Liver (tissue), 9 donors: ENCODE results near the gene TXN2. TPM values are rescaled to one million over a fixed set of nuclear protein-coding genes. Genes with fewer than 3 reads are reported as not detected.

Experiments
- DNase-seq: peaks from one replicate; pipeline ENCODE4 v3.0.0-alpha.2; 2017; ENCODE audit warnings: low spot score
- H3K27ac ChIP-seq, 2 donors: one replicate each; pipeline ENCODE4 v1.7.0; 2013; ENCODE audit warnings: inconsistent platforms in 2 of 2, low read length in 2 of 2, control low read depth in 1 of 2, low read depth in 1 of 2, mild to moderate bottlenecking in 1 of 2
- H3K27me3 ChIP-seq, 4 donors: one replicate each; pipeline versions ENCODE4 v1.6.1 to v1.7.0; 2013; ENCODE audit warnings: low read length in 3 of 4, inconsistent platforms in 1 of 4, mild to moderate bottlenecking in 1 of 4, moderate library complexity in 1 of 4; ENCODE audit not compliant: control insufficient read depth in 4 of 4, insufficient read depth in 4 of 4
- H3K36me3 ChIP-seq, 4 donors: one replicate each; pipeline versions ENCODE4 v1.6.1 to v1.7.0; 2013; ENCODE audit warnings: low read length in 3 of 4, mild to moderate bottlenecking in 3 of 4, low read depth in 1 of 4, moderate library complexity in 1 of 4; ENCODE audit not compliant: control insufficient read depth in 4 of 4, insufficient read depth in 3 of 4
- H3K4me1 ChIP-seq, 4 donors: one replicate each; pipeline versions ENCODE4 v1.6.1 to v1.7.0; 2013; ENCODE audit warnings: low read length in 3 of 4, mild to moderate bottlenecking in 3 of 4, moderate library complexity in 1 of 4; ENCODE audit not compliant: control insufficient read depth in 4 of 4, insufficient read depth in 4 of 4
- H3K4me3 ChIP-seq, 3 donors: one replicate each; pipeline versions ENCODE4 v1.6.1 to v1.7.0; 2013; ENCODE audit warnings: low read length in 3 of 3, control low read depth in 1 of 3, low read depth in 1 of 3, mild to moderate bottlenecking in 1 of 3
- H3K9ac ChIP-seq, 2 donors: one replicate each; pipeline ENCODE4 v1.7.0; 2013; ENCODE audit warnings: low read length in 2 of 2, mild to moderate bottlenecking in 2 of 2, moderate library complexity in 2 of 2, control low read depth in 1 of 2, low read depth in 1 of 2
- H3K9me3 ChIP-seq, 4 donors: one replicate each; pipeline versions ENCODE4 v1.6.1 to v1.7.0; 2013; ENCODE audit warnings: low read length in 3 of 4; ENCODE audit not compliant: control insufficient read depth in 4 of 4
- ATF3 ChIP-seq: IDR thresholded peaks from 2 replicates; pipeline ENCODE4 v1.6.1; 2016; ENCODE audit warnings: antibody characterized with exemption
- CTCF ChIP-seq: fragments of 150-350 bp; IDR thresholded peaks from 2 replicates; pipeline ENCODE4 v1.5.1; 2017; ENCODE audit warnings: improper control_type of control experiment, low read depth, low read length; ENCODE audit not compliant: missing input control
- EGR1 ChIP-seq, 2 donors: IDR thresholded peaks; 2 replicates each; pipeline ENCODE4 v1.6.1; 2016 to 2018; ENCODE audit warnings: antibody characterized with exemption in 2 of 2, low read depth in 2 of 2
- FOXA1 ChIP-seq: IDR thresholded peaks from 2 replicates; pipeline ENCODE4 v1.6.1; 2016; ENCODE audit warnings: antibody characterized with exemption
- FOXA2 ChIP-seq: IDR thresholded peaks from 2 replicates; pipeline ENCODE4 v1.6.1; 2016; ENCODE audit warnings: antibody characterized with exemption
- GABPA ChIP-seq, 2 donors: IDR thresholded peaks in 1 of 2; conservative IDR thresholded peaks in 1 of 2; 2 replicates each; pipeline ENCODE4 v1.6.1; 2016; ENCODE audit warnings: antibody characterized with exemption in 2 of 2, mild to moderate bottlenecking in 1 of 2, moderate library complexity in 1 of 2
- HNF4A ChIP-seq, 2 donors: conservative IDR thresholded peaks; 2 replicates each; pipeline ENCODE4 v1.6.1; 2016; ENCODE audit warnings: antibody characterized with exemption in 2 of 2, mild to moderate bottlenecking in 2 of 2
- JUND ChIP-seq, 2 donors: IDR thresholded peaks; 2 replicates each; pipeline ENCODE4 v1.6.1; 2016; ENCODE audit warnings: antibody characterized with exemption in 2 of 2
- NR2F2 ChIP-seq: IDR thresholded peaks from 2 replicates; pipeline ENCODE4 v1.6.1; 2016; ENCODE audit warnings: antibody characterized with exemption
- REST ChIP-seq: IDR thresholded peaks from 2 replicates; pipeline ENCODE4 v1.6.1; 2016; ENCODE audit warnings: antibody characterized with exemption, mild to moderate bottlenecking
- RXRA ChIP-seq, 2 donors: IDR thresholded peaks; 2 replicates each; pipeline ENCODE4 v1.6.1; 2017 to 2018; ENCODE audit warnings: antibody characterized with exemption in 2 of 2, mild to moderate bottlenecking in 1 of 2
- TAF1 ChIP-seq: conservative IDR thresholded peaks from 2 replicates; pipeline ENCODE4 v1.6.1; 2016; ENCODE audit warnings: antibody characterized with exemption, mild to moderate bottlenecking
- YY1 ChIP-seq: IDR thresholded peaks from 2 replicates; pipeline ENCODE4 v1.6.1; 2016; ENCODE audit warnings: antibody characterized with exemption, mild to moderate bottlenecking
- WGBS: extraction: QIAGEN DNeasy Blood & Tissue Kit; methylation state at CpG from one replicate; pipeline ENCODE4 v1.1.7; 2013; 5-methylcytosine and 5-hydroxymethylcytosine counted together
- polyA plus RNA-seq, 2 donors: library from polyadenylated mRNA; stranded (reverse) in 1 of 2; unstranded in 1 of 2; fragments of 200-250 nt in 1 of 2; fragments of >200 nt in 1 of 2; fragmentation: Nextera tagmentation in 1 of 2; extraction: Ambion mirVana in 1 of 2; gene quantifications; one replicate each; pipeline versions ENCODE4 v1.2.1 to v1.2.3, GENCODE V29; 2013 to 2015
- total RNA-seq, 2 donors: library from RNA; depleted of rRNA; stranded (reverse); fragments of >200 nt; gene quantifications; one replicate each; pipeline ENCODE4 v1.2.3, GENCODE V29; 2014
- TF ChIP-seq, protein P1 (sequence below): IDR thresholded peaks from 2 replicates; pipeline ENCODE4 v1.6.1; 2016; ENCODE audit warnings: antibody characterized with exemption
- donor health status: healthy.
- donor health status: healthy.
- donor health status: healthy.
- donor health status: healthy.
- donor health status: healthy.

TXN2 gene
- total and polyA plus RNA-seq, 4 donors, result 27.5 to 154 (median 73.4) TPM

- 87% methylated on average over 16 of the region's 16 CpGs for WGBS
- DNase-seq, result no peak
- no peak overlapping the region for H3K9ac ChIP-seq
- H3K27me3 ChIP-seq, result no peaks in the 10 kb centered on the region
- no peaks in the 10 kb centered on the region for H3K9me3 ChIP-seq
- H3K36me3 ChIP-seq, result peaks cover 0 to 40% (median 9%) of the 10 kb centered on the region in 4 donors
- no peak overlapping the region for H3K27ac ChIP-seq
- no peaks in the 10 kb centered on the region for H3K4me1 ChIP-seq
- TF ChIP-seq TAF1 (no peak), YY1 (no peak), NR2F2 (no peak), JUND (IDR thresholded peaks at IDR 0.05) (no peak)
- TF ChIP-seq, protein P1, sequence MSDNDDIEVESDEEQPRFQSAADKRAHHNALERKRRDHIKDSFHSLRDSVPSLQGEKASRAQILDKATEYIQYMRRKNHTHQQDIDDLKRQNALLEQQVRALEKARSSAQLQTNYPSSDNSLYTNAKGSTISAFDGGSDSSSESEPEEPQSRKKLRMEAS, result no peak
- no peak overlapping the region for H3K4me3 ChIP-seq
These were observed 12.3 kb upstream of the TXN2 start for GRCh38 chr22:36493690-36494110.

GRCh38 chr22:36492109-36492508 lies 10.7 kb upstream of the TXN2 start:
- Histone ChIP-seq H3K27me3 (no peaks in the 10 kb centered on the region), H3K4me3 (no peak overlapping the region), H3K9me3 (no peaks in the 10 kb centered on the region), H3K36me3 (peaks cover 0 to 31% (median 6%) of the 10 kb centered on the region in 4 donors), H3K27ac (no peak overlapping the region), H3K9ac (no peak overlapping the region), H3K4me1 (no peaks in the 10 kb centered on the region)
- TF ChIP-seq, protein P1, result no peak
- TF ChIP-seq EGR1 (IDR thresholded peaks at IDR 0.05; ENCODE audit: low read depth in 2 of 2) (no peak), NR2F2 (no peak), HNF4A (conservative IDR thresholded peaks at IDR 0.05) (no peak), JUND (IDR thresholded peaks at IDR 0.05) (no peak), CTCF (no peak), REST (no peak), FOXA2 (no peak)
- DNase-seq, result no peak
- WGBS, result 94% methylated on average over 5 of the region's 5 CpGs

- DNase-seq, result no peak
- H3K4me3 ChIP-seq, result no peak overlapping the region
- no peak overlapping the region for H3K9ac ChIP-seq
- TF ChIP-seq RXRA (IDR thresholded peaks at IDR 0.05), result no peak
- no peak for TF ChIP-seq GABPA (IDR thresholded peaks at IDR 0.05 in 1 of 2, conservative IDR thresholded peaks at IDR 0.05 in 1 of 2)
- no peak for TF ChIP-seq YY1
- no peak for TF ChIP-seq NR2F2
- no peak for TF ChIP-seq FOXA1
- TF ChIP-seq FOXA2, result no peak
- TF ChIP-seq EGR1 (IDR thresholded peaks at IDR 0.05; ENCODE audit: low read depth in 2 of 2), result no peak
- no peak for TF ChIP-seq ATF3
- H3K36me3 ChIP-seq, result peaks cover 0 to 28% (median 6%) of the 10 kb centered on the region in 4 donors
- no peaks in the 10 kb centered on the region for H3K27me3 ChIP-seq
- no peaks in the 10 kb centered on the region for H3K4me1 ChIP-seq
- no peak overlapping the region for H3K27ac ChIP-seq
- no peaks in the 10 kb centered on the region for H3K9me3 ChIP-seq
- 96% methylated on average over 7 of the region's 7 CpGs for whole genome bisulfite sequencing
These were observed 9.7 kb upstream of the TXN2 start for GRCh38 chr22:36491155-36491554.
